Adrenal gland (tissue), 12 donors: Measurements from ENCODE around the gene THBS4. TPM values are rescaled to one million over a fixed set of nuclear protein-coding genes. Genes with fewer than 3 reads are reported as not detected.

Experiments used
- DNase-seq, 7 donors: peaks; one replicate each; pipeline ENCODE4 v3.0.0-alpha.2; 2019 to 2020
- H3K27ac ChIP-seq, 5 donors: fragments of 200-600 bp; sonication (generic) in 4 of 5; 1 replicate in 3 of 5; 2 replicates in 2 of 5; pipeline versions ENCODE4 v1.5.1 to v1.8.0; 2016 to 2020; ENCODE audit warnings: mild to moderate bottlenecking in 1 of 5
- H3K27me3 ChIP-seq: fragments of 200-600 bp; 2 replicates; pipeline ENCODE4 v1.8.0; 2021
- H3K36me3 ChIP-seq, 2 donors: fragments of 200-600 bp; replicated peaks in 1 of 2; 1 replicate in 1 of 2; 2 replicates in 1 of 2; pipeline versions ENCODE4 v1.5.1 to v1.8.0; 2018 to 2022
- H3K4me1 ChIP-seq, 2 donors: fragments of 200-600 bp; replicated peaks in 1 of 2; 1 replicate in 1 of 2; 2 replicates in 1 of 2; pipeline versions ENCODE4 v1.5.1 to v1.8.0; 2018 to 2021
- H3K4me3 ChIP-seq, 4 donors: fragments of 200-600 bp; sonication (generic) in 3 of 4; one replicate each; pipeline ENCODE4 v1.5.1; 2016 to 2018
- H3K9me3 ChIP-seq, 3 donors: fragments of 200-600 bp; sonication (generic) in 1 of 3; replicated peaks in 1 of 3; 1 replicate in 2 of 3; 2 replicates in 1 of 3; pipeline versions ENCODE4 v1.5.1 to v1.8.0; 2016 to 2021
- CTCF ChIP-seq, 6 experiments: fragments of 450-650 bp in 4 of 6; fragments of 200-600 bp in 2 of 6; sonication (generic) in 1 of 6; IDR thresholded peaks; 1 replicate in 5 of 6; 2 replicates in 1 of 6; pipeline versions ENCODE4 v1.5.1 to v1.8.0; 2016 to 2021; ENCODE audit warnings: antibody characterized with exemption in 6 of 6, mild to moderate bottlenecking in 2 of 6, moderate library complexity in 1 of 6
- POLR2A ChIP-seq, 2 donors: fragments of 450-650 bp; IDR thresholded peaks; one replicate each; pipeline ENCODE4 v1.6.1; 2017; ENCODE audit warnings: antibody characterized with exemption in 2 of 2, mild to moderate bottlenecking in 2 of 2, moderate library complexity in 1 of 2
- WGBS, 4 donors: extraction: QIAGEN DNeasy Blood & Tissue Kit in 2 of 4; methylation state at CpG; one replicate each; pipeline versions ENCODE4 v1.1.5 to v1.1.7; 2013 to 2017; 5-methylcytosine and 5-hydroxymethylcytosine counted together
- intact Hi-C, 2 donors: fragments of 100-400 bp; cut with DNase I; formaldehyde crosslinking; loops; one replicate each; pipeline versions ENCODE4 v1.14.1 to v1.15.0; 2022 to 2023
- polyA plus RNA-seq, 3 donors: library from polyadenylated mRNA; stranded (reverse); fragments of 200-250 nt in 2 of 3; fragments of 350-450 nt in 1 of 3; fragmentation: Illumina TruSeq in 1 of 3; extraction: RNeasy Lipid Tissue Mini Kit (QIAGEN cat#74804) in 1 of 3; gene quantifications; one replicate each; pipeline ENCODE4 v1.2.3, GENCODE V29; 2013 to 2014
- total RNA-seq, 9 donors: library from RNA; depleted of rRNA in 4 of 9; stranded (reverse); fragments of >200 nt in 4 of 9; fragments of 120-200 nt in 1 of 9; fragmentation: NEBNext Ultra II Directional in 1 of 9; extraction: Animal tissue kit (Norgen Biotek cat#: 25700) in 1 of 9; gene quantifications; one replicate each; pipeline versions ENCODE4 v1.1.0 to v1.2.4, GENCODE V29; 2013 to 2023
- donor health status: healthy with polysubstance abuse.
- donor health status: Bipolar disorder and iron deficiency.
- donor health status: DM: yes; HTN: yes; CAD: no.
- donor health status: DM: no; HTN: no; CAD: no.
- donor health status: DM: no; HTN: no; CAD: no.
- donor health status: DM: yes; HTN: yes; CAD: no.

Gene THBS4
- total and polyA plus RNA-seq, 12 donors: 0.36 to 9.3 (median 2.1) TPM

GRCh38 chr5:80042330-80042729, 7.2 kb downstream of the THBS4 start:
- H3K9me3 ChIP-seq: no peaks in the 10 kb centered on the region
- H3K36me3 ChIP-seq: no peaks in the 10 kb centered on the region
- WGBS, 4 donors: 65 to 80% (median 72%) methylated on average over 3 of the region's 3 CpGs
- peaks cover 17% of the 10 kb centered on the region for H3K27me3 ChIP-seq
- H3K4me1 ChIP-seq: no peaks in the 10 kb centered on the region
- no peak overlapping the region for H3K27ac ChIP-seq
- TF ChIP-seq POLR2A (IDR thresholded peaks at IDR 0.05): no peak
- no peak for TF ChIP-seq CTCF (IDR thresholded peaks at IDR 0.05)
- DNase-seq: no peak
- no peak overlapping the region for H3K4me3 ChIP-seq
- intact Hi-C loops: no loop called here

GRCh38 chr5:80043187-80043586, 8.0 kb downstream of the THBS4 start:
- Histone ChIP-seq H3K9me3 (no peaks in the 10 kb centered on the region), H3K4me1 (no peaks in the 10 kb centered on the region), H3K27ac (no peak overlapping the region), H3K4me3 (no peak overlapping the region), H3K36me3 (no peaks in the 10 kb centered on the region), H3K27me3 (peaks cover 15% of the 10 kb centered on the region)
- intact Hi-C loops: no loop called here
- DNase-seq: no peak
- TF ChIP-seq CTCF (IDR thresholded peaks at IDR 0.05) (no peak), POLR2A (IDR thresholded peaks at IDR 0.05) (no peak)
- 93 to 95% (median 93%) methylated on average over 4 of the region's 4 CpGs for WGBS, 4 donors

GRCh38 chr5:80048084-80048780, 13.1 kb downstream of the THBS4 start:
- H3K27ac ChIP-seq: no peak overlapping the region
- H3K27me3 ChIP-seq: peaks cover 1% of the 10 kb centered on the region
- no peak for DNase-seq
- H3K36me3 ChIP-seq: no peaks in the 10 kb centered on the region
- TF ChIP-seq CTCF (IDR thresholded peaks at IDR 0.05): no peak
- no peak for TF ChIP-seq POLR2A (IDR thresholded peaks at IDR 0.05)
- no peaks in the 10 kb centered on the region for H3K4me1 ChIP-seq
- no peak overlapping the region for H3K4me3 ChIP-seq
- H3K9me3 ChIP-seq: no peaks in the 10 kb centered on the region
- intact Hi-C loops: no loop called here

DNA sequence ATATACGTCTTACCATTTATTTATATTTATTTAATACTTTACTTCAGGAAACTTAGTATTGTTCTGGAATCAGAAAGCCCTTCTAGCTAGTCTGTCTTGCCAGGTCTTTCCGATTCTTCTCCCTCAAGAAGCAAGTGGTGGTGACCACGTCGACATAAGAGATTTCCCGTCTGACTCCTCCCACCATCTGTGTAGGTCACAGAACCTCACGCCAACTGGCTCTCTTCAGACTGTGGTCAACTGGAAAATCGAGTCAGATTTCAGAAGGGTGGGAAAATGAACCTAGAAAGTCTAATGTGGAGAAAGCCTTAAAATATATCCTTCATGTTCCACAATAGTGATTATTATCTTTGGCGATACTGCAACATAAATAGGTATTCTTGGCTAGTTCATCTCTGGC, 17.3 kb downstream of the THBS4 start:
- 86 to 89% (median 87%) methylated on average over 8 of the region's 8 CpGs for WGBS, 4 donors
- H3K36me3 ChIP-seq: no peaks in the 10 kb centered on the region
- no peaks in the 10 kb centered on the region for H3K4me1 ChIP-seq
- TF ChIP-seq POLR2A (IDR thresholded peaks at IDR 0.05) (no peak), CTCF (IDR thresholded peaks at IDR 0.05) (no peak)
- no peaks in the 10 kb centered on the region for H3K27me3 ChIP-seq
- no peak overlapping the region for H3K4me3 ChIP-seq
- H3K27ac ChIP-seq: no peak overlapping the region
- no peaks in the 10 kb centered on the region for H3K9me3 ChIP-seq
- no peak for DNase-seq
- intact Hi-C loops: no loop called here
